HG03025 (cell line): ENCODE data around the gene SORT1.
"Not testable (repeated sequence)": the region's sequence is repeated elsewhere in the genome, so short reads cannot be mapped to it uniquely, and the experiment has no call there.

Experiments used
- ATAC-seq: cut with Tn5 transposase; IDR thresholded peaks from one replicate; pipeline ENCODE4 v1.9.1; 2021; ENCODE audit warnings: mild to moderate bottlenecking, moderate library complexity; ENCODE audit not compliant: unreplicated experiment, low FRiP score

SORT1 gene

GRCh38 chr1:109398343-109399225, 866 bp upstream of the SORT1 start:
- no peak for ATAC-seq

GRCh38 chr1:109396871-109397580, 692 bp downstream of the SORT1 start:
- ATAC-seq: no peak

- ATAC-seq: no peak
These were observed 1.2 kb downstream of the SORT1 start for GRCh38 chr1:109396513-109396839.

- no peak for ATAC-seq
These were observed 1.9 kb downstream of the SORT1 start for GRCh38 chr1:109395602-109396512.

GRCh38 chr1:109395282-109395599, 2.5 kb downstream of the SORT1 start:
- ATAC-seq: not testable (repeated sequence)

- no peak for ATAC-seq
These were observed 3.0 kb downstream of the SORT1 start for GRCh38 chr1:109394591-109395281.

GRCh38 chr1:109393617-109394233, 4.0 kb downstream of the SORT1 start:
- no peak for ATAC-seq

- no peak for ATAC-seq
These were observed 4.7 kb downstream of the SORT1 start for GRCh38 chr1:109392788-109393616.

- ATAC-seq: no peak
These were observed 5.5 kb downstream of the SORT1 start for GRCh38 chr1:109392037-109392787.

- ATAC-seq: peak; percentile 56
These were observed 6.1 kb downstream of the SORT1 start for GRCh38 chr1:109391626-109392025.

GRCh38 chr1:109391157-109391556, 6.6 kb downstream of the SORT1 start:
- ATAC-seq: no peak

GRCh38 chr1:109389638-109390341, 7.9 kb downstream of the SORT1 start:
- ATAC-seq: no peak

GRCh38 chr1:109388884-109389637, 8.7 kb downstream of the SORT1 start:
- ATAC-seq: no peak

GRCh38 chr1:109388208-109388711, 9.5 kb downstream of the SORT1 start:
- no peak for ATAC-seq

- no peak for ATAC-seq
These were observed 11.5 kb downstream of the SORT1 start for GRCh38 chr1:109386054-109386717.

GRCh38 chr1:109385417-109385816, 12.3 kb downstream of the SORT1 start:
- no peak for ATAC-seq
